ENCODE measurements around the gene BLZF1.

- TF ChIP-seq, protein P1, sequence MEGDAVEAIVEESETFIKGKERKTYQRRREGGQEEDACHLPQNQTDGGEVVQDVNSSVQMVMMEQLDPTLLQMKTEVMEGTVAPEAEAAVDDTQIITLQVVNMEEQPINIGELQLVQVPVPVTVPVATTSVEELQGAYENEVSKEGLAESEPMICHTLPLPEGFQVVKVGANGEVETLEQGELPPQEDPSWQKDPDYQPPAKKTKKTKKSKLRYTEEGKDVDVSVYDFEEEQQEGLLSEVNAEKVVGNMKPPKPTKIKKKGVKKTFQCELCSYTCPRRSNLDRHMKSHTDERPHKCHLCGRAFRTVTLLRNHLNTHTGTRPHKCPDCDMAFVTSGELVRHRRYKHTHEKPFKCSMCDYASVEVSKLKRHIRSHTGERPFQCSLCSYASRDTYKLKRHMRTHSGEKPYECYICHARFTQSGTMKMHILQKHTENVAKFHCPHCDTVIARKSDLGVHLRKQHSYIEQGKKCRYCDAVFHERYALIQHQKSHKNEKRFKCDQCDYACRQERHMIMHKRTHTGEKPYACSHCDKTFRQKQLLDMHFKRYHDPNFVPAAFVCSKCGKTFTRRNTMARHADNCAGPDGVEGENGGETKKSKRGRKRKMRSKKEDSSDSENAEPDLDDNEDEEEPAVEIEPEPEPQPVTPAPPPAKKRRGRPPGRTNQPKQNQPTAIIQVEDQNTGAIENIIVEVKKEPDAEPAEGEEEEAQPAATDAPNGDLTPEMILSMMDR (IDR thresholded peaks at IDR 0.05; ENCODE audit: poor library complexity, severe bottlenecking): no peak
- TF ChIP-seq POLR2AphosphoS5 (IDR thresholded peaks at IDR 0.05): no peak
- no peak for TF ChIP-seq TAF1 (IDR thresholded peaks at IDR 0.05; ENCODE audit: low read depth)
Measured at GRCh38 chr1:169322138-169322537, 45.9 kb upstream of the BLZF1 start.

Measured in neural cell (in vitro differentiated cells).